ENCODE measurements around the gene TDRD9. TPM values are rescaled to one million over a fixed set of nuclear protein-coding genes. Genes with fewer than 3 reads are reported as not detected.

TDRD9 gene
- total and polyA plus RNA-seq, 2 experiments from 2014 or later: 0.73 to 1.3 TPM

DNA sequence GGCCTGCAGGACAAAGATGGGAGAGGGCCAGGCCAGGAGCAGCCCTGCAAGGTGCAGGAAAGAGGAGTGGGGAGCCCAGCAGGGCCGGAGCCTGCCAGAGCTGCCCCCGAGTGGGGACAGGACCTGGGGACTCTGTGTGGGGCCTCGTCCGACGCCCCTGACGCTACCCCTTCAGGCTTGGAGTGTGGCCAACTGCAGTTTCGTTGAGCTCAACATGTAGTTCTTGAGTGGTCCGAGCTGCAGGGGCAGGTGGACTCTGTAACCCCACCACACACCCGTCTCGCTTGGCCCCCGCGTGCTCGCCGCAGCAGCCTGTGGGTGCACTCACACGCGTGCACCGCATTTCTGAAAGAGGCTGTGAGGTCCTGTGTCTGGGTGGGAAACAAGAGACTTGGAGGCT, 159.2 kb downstream of the TDRD9 start:
- Histone ChIP-seq H4K20me1 (ENCODE audit: insufficient read depth, poor library complexity, severe bottlenecking) (no peaks in the 10 kb centered on the region), H3K27ac (no peak overlapping the region), H3K27me3 (peaks cover 3% of the 10 kb centered on the region), H3K36me3 (replicated peaks; ENCODE audit: insufficient read depth, low read depth) (no peaks in the 10 kb centered on the region), H2AFZ (no peak overlapping the region), H3K4me2 (no peak overlapping the region), H3K9me3 (ENCODE audit: low read depth) (no peaks in the 10 kb centered on the region), H3K4me3 (no peak overlapping the region), H3K79me2 (no peaks in the 10 kb centered on the region), H3K9me2 (replicated peaks; ENCODE audit: insufficient read depth) (no peaks in the 10 kb centered on the region), H3K4me1 (ENCODE audit: insufficient read depth) (peaks cover 21% of the 10 kb centered on the region)
- no peak for DNase-seq (ENCODE audit: low spot score)
- WGBS (ENCODE audit: low lambda C conversion rate, missing lambda C conversion rate): 91% methylated on average over 17 of the region's 17 CpGs
- TF ChIP-seq EZH2 (IDR thresholded peaks at IDR 0.05; ENCODE audit: borderline replicate concordance) (no peak), EZH2phosphoT487 (IDR thresholded peaks at IDR 0.05; ENCODE audit: low read depth, severe bottlenecking, unreplicated experiment) (no peak)
- TF ChIP-seq, protein P1, sequence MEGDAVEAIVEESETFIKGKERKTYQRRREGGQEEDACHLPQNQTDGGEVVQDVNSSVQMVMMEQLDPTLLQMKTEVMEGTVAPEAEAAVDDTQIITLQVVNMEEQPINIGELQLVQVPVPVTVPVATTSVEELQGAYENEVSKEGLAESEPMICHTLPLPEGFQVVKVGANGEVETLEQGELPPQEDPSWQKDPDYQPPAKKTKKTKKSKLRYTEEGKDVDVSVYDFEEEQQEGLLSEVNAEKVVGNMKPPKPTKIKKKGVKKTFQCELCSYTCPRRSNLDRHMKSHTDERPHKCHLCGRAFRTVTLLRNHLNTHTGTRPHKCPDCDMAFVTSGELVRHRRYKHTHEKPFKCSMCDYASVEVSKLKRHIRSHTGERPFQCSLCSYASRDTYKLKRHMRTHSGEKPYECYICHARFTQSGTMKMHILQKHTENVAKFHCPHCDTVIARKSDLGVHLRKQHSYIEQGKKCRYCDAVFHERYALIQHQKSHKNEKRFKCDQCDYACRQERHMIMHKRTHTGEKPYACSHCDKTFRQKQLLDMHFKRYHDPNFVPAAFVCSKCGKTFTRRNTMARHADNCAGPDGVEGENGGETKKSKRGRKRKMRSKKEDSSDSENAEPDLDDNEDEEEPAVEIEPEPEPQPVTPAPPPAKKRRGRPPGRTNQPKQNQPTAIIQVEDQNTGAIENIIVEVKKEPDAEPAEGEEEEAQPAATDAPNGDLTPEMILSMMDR (IDR thresholded peaks at IDR 0.05; ENCODE audit: poor library complexity): no peak

DNA sequence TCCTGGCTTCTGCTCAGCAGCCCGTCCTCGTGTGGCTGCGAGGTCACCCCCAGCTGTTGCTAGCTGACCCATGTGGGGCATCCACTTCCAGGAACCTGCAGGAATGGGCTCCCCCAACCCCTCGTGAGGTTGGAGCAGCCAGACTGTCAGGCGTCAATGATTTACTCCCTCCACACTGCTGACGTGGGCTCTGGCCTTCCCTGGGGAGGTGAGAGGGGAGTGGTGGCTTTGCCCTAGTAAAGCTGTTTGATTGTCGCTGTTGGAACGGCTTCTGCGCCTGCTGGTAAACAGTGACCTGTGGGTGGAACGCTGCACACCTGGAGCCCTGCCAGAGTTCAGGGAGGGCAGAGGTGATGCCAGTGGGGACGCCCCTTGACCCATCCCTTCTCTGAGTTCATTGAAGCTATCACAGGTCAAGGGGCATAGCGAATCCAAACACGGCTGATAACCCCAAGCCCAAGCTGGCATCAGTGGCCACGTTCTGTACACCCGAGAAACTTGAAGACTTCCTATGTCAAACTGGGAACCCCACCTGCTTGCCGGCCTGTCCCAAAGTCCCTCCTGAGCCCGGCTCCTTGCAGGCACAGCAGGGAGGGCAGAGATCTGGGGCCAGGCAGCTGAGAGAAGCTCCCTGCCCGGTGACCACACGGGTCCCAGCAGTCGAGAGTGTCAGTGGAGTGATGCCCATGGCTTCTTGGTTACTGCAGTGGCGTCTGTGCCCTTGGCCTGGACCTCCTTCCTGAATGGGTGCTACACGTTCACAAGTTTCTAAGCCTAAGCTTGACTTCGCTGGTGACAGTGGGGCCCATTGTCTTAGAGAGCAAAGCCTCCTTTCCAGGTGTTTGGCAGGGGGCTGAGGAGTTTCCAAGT, 160.0 kb downstream of the TDRD9 start:
- no peak overlapping the region for H3K27ac ChIP-seq
- peaks cover 3% of the 10 kb centered on the region for H3K27me3 ChIP-seq
- WGBS (ENCODE audit: low lambda C conversion rate, missing lambda C conversion rate): 72% methylated on average over 23 of the region's 23 CpGs

DNA sequence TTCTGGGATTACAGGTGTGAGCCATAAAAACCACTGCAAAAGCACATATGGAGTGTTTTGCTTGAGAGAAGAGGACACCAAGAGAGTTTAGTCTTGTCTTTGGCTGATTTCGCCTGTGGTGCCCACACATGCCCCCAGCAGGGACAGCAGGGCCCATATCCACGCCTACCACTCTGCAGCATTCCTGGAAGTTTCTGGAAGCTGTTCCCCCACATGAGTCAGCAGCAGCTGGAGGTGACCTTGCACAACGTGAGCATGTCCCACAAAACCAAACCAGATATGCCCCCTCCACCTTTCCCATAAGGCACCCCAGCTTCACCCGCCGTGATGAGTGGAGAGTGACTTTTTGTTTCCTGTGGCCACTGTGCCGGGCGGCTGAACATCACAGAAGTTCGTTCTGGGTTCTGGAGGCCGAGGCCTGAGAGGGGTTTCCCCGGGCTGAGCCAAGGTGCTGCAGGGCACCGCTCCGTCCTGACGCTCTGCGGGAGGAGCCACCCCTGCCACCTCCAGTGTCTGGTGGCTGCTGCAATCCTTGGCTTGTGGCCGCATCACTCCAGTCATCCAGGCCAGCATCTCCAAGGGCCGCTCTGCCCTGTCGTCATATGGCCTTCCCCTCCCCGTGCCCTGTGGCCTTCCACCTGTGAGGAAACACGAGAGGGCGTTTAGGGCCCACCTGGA, 162.0 kb downstream of the TDRD9 start:
- H3K27me3 ChIP-seq: peaks cover 3% of the 10 kb centered on the region
- no peak for DNase-seq (ENCODE audit: low spot score)
- 98% methylated on average over 20 of the region's 20 CpGs for WGBS (ENCODE audit: low lambda C conversion rate, missing lambda C conversion rate)

More for the DNA sequence above, 160.0 kb downstream of the TDRD9 start:
- H3K79me2 ChIP-seq: no peaks in the 10 kb centered on the region
- H3K36me3 ChIP-seq (replicated peaks; ENCODE audit: insufficient read depth, low read depth): no peaks in the 10 kb centered on the region
- H3K9me3 ChIP-seq (ENCODE audit: low read depth): no peaks in the 10 kb centered on the region
- H3K4me2 ChIP-seq: no peak overlapping the region
- peak; percentile 68 for DNase-seq (ENCODE audit: low spot score)
- no peak overlapping the region for H3K4me3 ChIP-seq
- no peak for TF ChIP-seq EZH2phosphoT487 (IDR thresholded peaks at IDR 0.05; ENCODE audit: low read depth, severe bottlenecking, unreplicated experiment)
- TF ChIP-seq EZH2 (IDR thresholded peaks at IDR 0.05; ENCODE audit: borderline replicate concordance): no peak
- TF ChIP-seq, protein P1 (IDR thresholded peaks at IDR 0.05; ENCODE audit: poor library complexity): no peak
- H2AFZ ChIP-seq: no peak overlapping the region
- H4K20me1 ChIP-seq (ENCODE audit: insufficient read depth, poor library complexity, severe bottlenecking): no peaks in the 10 kb centered on the region
- H3K9me2 ChIP-seq (replicated peaks; ENCODE audit: insufficient read depth): no peaks in the 10 kb centered on the region
- peaks cover 21% of the 10 kb centered on the region for H3K4me1 ChIP-seq (ENCODE audit: insufficient read depth)

More for the DNA sequence above, 162.0 kb downstream of the TDRD9 start:
- Histone ChIP-seq H3K27ac (no peak overlapping the region), H3K4me1 (ENCODE audit: insufficient read depth) (peaks cover 11% of the 10 kb centered on the region), H3K4me2 (no peak overlapping the region), H2AFZ (no peak overlapping the region), H3K9me2 (replicated peaks; ENCODE audit: insufficient read depth) (no peaks in the 10 kb centered on the region), H4K20me1 (ENCODE audit: insufficient read depth, poor library complexity, severe bottlenecking) (no peaks in the 10 kb centered on the region), H3K4me3 (no peak overlapping the region), H3K9me3 (ENCODE audit: low read depth) (no peaks in the 10 kb centered on the region), H3K36me3 (replicated peaks; ENCODE audit: insufficient read depth, low read depth) (no peaks in the 10 kb centered on the region), H3K79me2 (no peaks in the 10 kb centered on the region)
- no peak for TF ChIP-seq EZH2 (IDR thresholded peaks at IDR 0.05; ENCODE audit: borderline replicate concordance)

Measured in hepatocyte (in vitro differentiated cells).